Tibial nerve (tissue), 4 donors: ENCODE measurements around the gene FGB. TPM values are rescaled to one million over a fixed set of nuclear protein-coding genes. Genes with fewer than 3 reads are reported as not detected.

Source experiments
- DNase-seq, 2 donors: peaks; one replicate each; pipeline ENCODE4 v3.0.0-alpha.2; 2019; ENCODE audit warnings: low spot score in 2 of 2
- H3K27ac ChIP-seq, 4 donors: fragments of 200-600 bp; sonication (generic) in 3 of 4; one replicate each; pipeline ENCODE4 v1.5.1; 2017 to 2019; ENCODE audit warnings: mild to moderate bottlenecking in 1 of 4
- H3K27me3 ChIP-seq, 2 donors: fragments of 200-600 bp; sonication (generic) in 1 of 2; one replicate each; pipeline versions ENCODE4 v1.5.1 to v1.6.0; 2017 to 2019
- H3K36me3 ChIP-seq, 3 donors: fragments of 200-600 bp; sonication (generic); one replicate each; pipeline ENCODE4 v1.5.1; 2018 to 2019
- H3K4me1 ChIP-seq, 4 donors: fragments of 200-600 bp; sonication (generic) in 3 of 4; one replicate each; pipeline ENCODE4 v1.5.1; 2017 to 2019
- H3K4me3 ChIP-seq, 4 donors: fragments of 200-600 bp; sonication (generic) in 3 of 4; one replicate each; pipeline ENCODE4 v1.5.1; 2017 to 2019; ENCODE audit warnings: mild to moderate bottlenecking in 1 of 4, moderate library complexity in 1 of 4
- H3K9me3 ChIP-seq, 4 donors: fragments of 200-600 bp; sonication (generic) in 3 of 4; one replicate each; pipeline ENCODE4 v1.5.1; 2017 to 2019
- CTCF ChIP-seq, 5 experiments: fragments of 200-600 bp in 3 of 5; fragments of 450-650 bp in 2 of 5; sonication (generic) in 3 of 5; IDR thresholded peaks; one replicate each; pipeline ENCODE4 v1.5.1; 2016 to 2019; ENCODE audit warnings: antibody characterized with exemption in 5 of 5, mild to moderate bottlenecking in 3 of 5, moderate library complexity in 2 of 5
- EP300 ChIP-seq, 2 donors: sonication (generic); formaldehyde crosslinking; IDR thresholded peaks; one replicate each; pipeline ENCODE4 v1.6.1; 2017; ENCODE audit warnings: antibody characterized with exemption in 2 of 2, mild to moderate bottlenecking in 1 of 2
- POLR2A ChIP-seq, 2 donors: fragments of 450-650 bp; IDR thresholded peaks; one replicate each; pipeline ENCODE4 v1.6.1; 2017; ENCODE audit warnings: antibody characterized with exemption in 2 of 2, mild to moderate bottlenecking in 2 of 2, moderate library complexity in 2 of 2
- WGBS, 2 donors: methylation state at CpG; one replicate each; pipeline ENCODE4 v1.1.5; 2018; 5-methylcytosine and 5-hydroxymethylcytosine counted together
- total RNA-seq, 4 donors: library from RNA; depleted of rRNA; stranded (reverse); fragments of >200 nt; gene quantifications; one replicate each; pipeline ENCODE4 v1.1.0, GENCODE V29; 2016

FGB gene
- total RNA-seq, 4 donors from 2014 or later, result not detected

- no peaks in the 10 kb centered on the region for H3K4me1 ChIP-seq
- TF ChIP-seq CTCF (IDR thresholded peaks at IDR 0.05), result no peak
- TF ChIP-seq POLR2A (IDR thresholded peaks at IDR 0.05), result no peak
- TF ChIP-seq EP300 (IDR thresholded peaks at IDR 0.05), result no peak
- WGBS, 2 donors, result 60 to 66% methylated on average over 4 of the region's 4 CpGs
- no peaks in the 10 kb centered on the region for H3K9me3 ChIP-seq
- H3K36me3 ChIP-seq, result no peaks in the 10 kb centered on the region
- no peak for DNase-seq
- no peak overlapping the region for H3K27ac ChIP-seq
- no peak overlapping the region for H3K4me3 ChIP-seq
- no peaks in the 10 kb centered on the region for H3K27me3 ChIP-seq
Measured at GRCh38 chr4:154610582-154610981, 47.8 kb downstream of the FGB start.

GRCh38 chr4:154611833-154612232 lies 49.0 kb downstream of the FGB start:
- no peak for TF ChIP-seq EP300 (IDR thresholded peaks at IDR 0.05)
- H3K27ac ChIP-seq, result no peak overlapping the region
- no peaks in the 10 kb centered on the region for H3K27me3 ChIP-seq
- no peaks in the 10 kb centered on the region for H3K4me1 ChIP-seq
- no peak overlapping the region for H3K4me3 ChIP-seq
- H3K36me3 ChIP-seq, result no peaks in the 10 kb centered on the region
- H3K9me3 ChIP-seq, result no peaks in the 10 kb centered on the region
- WGBS, 2 donors, result 90 to 95% methylated on average over 1 of the region's 1 CpG
- DNase-seq, result no peak

- H3K9me3 ChIP-seq, result no peaks in the 10 kb centered on the region
- H3K4me3 ChIP-seq, result no peak within 1 kb of the TSS
- H3K36me3 ChIP-seq, result no peaks in the 10 kb centered on the region
- WGBS, 2 donors, result 72 to 75% methylated on average over 7 of the region's 7 CpGs
- no peaks in the 10 kb centered on the region for H3K27me3 ChIP-seq
- no peak within 1 kb of the TSS for H3K27ac ChIP-seq
- DNase-seq, result no peak
- H3K4me1 ChIP-seq, result no peaks in the 10 kb centered on the region
- TF ChIP-seq POLR2A (IDR thresholded peaks at IDR 0.05), result no peak
- TF ChIP-seq CTCF (IDR thresholded peaks at IDR 0.05), result no peak
- TF ChIP-seq EP300 (IDR thresholded peaks at IDR 0.05), result no peak
Measured at GRCh38 chr4:154612472-154613414, 49.9 kb downstream of the FGB start, which contains the start of gene FGG. Gene FGG (minus strand): TSS chr4:154612656. CDS start chr4:154612609, 47 bp downstream.

GRCh38 chr4:154614306-154614705 lies 51.5 kb downstream of the FGB start:
- Histone ChIP-seq H3K4me1 (no peaks in the 10 kb centered on the region), H3K9me3 (no peaks in the 10 kb centered on the region), H3K27ac (no peak overlapping the region), H3K27me3 (no peaks in the 10 kb centered on the region), H3K36me3 (no peaks in the 10 kb centered on the region), H3K4me3 (no peak overlapping the region)
- no peak for DNase-seq
- no peak for TF ChIP-seq CTCF (IDR thresholded peaks at IDR 0.05)
- no peak for TF ChIP-seq POLR2A (IDR thresholded peaks at IDR 0.05)
- no peak for TF ChIP-seq EP300 (IDR thresholded peaks at IDR 0.05)

- DNase-seq, result no peak
- Histone ChIP-seq H3K36me3 (no peaks in the 10 kb centered on the region), H3K9me3 (no peaks in the 10 kb centered on the region), H3K27me3 (no peaks in the 10 kb centered on the region), H3K27ac (no peak overlapping the region), H3K4me3 (no peak overlapping the region), H3K4me1 (no peaks in the 10 kb centered on the region)
- TF ChIP-seq EP300 (IDR thresholded peaks at IDR 0.05) (no peak), POLR2A (IDR thresholded peaks at IDR 0.05) (no peak), CTCF (IDR thresholded peaks at IDR 0.05) (no peak)
- 94 to 97% methylated on average over 1 of the region's 1 CpG for WGBS, 2 donors
Measured at GRCh38 chr4:154615211-154615610, 52.4 kb downstream of the FGB start.
